ENCODE data around the gene PCDHGB2. TPM values are rescaled to one million over a fixed set of nuclear protein-coding genes. Genes with fewer than 3 reads are reported as not detected.
"Not testable (repeated sequence)": the region's sequence is repeated elsewhere in the genome, so short reads cannot be mapped to it uniquely, and the experiment has no call there.

The PCDHGB2 gene
- total and polyA plus RNA-seq, 8 donors, result 2.3 to 5.4 (median 4.6) TPM

- intact Hi-C loops (cut with DNase I), result no loop called here
- TF ChIP-seq, protein P1, sequence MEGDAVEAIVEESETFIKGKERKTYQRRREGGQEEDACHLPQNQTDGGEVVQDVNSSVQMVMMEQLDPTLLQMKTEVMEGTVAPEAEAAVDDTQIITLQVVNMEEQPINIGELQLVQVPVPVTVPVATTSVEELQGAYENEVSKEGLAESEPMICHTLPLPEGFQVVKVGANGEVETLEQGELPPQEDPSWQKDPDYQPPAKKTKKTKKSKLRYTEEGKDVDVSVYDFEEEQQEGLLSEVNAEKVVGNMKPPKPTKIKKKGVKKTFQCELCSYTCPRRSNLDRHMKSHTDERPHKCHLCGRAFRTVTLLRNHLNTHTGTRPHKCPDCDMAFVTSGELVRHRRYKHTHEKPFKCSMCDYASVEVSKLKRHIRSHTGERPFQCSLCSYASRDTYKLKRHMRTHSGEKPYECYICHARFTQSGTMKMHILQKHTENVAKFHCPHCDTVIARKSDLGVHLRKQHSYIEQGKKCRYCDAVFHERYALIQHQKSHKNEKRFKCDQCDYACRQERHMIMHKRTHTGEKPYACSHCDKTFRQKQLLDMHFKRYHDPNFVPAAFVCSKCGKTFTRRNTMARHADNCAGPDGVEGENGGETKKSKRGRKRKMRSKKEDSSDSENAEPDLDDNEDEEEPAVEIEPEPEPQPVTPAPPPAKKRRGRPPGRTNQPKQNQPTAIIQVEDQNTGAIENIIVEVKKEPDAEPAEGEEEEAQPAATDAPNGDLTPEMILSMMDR (IDR thresholded peaks at IDR 0.05), result no peak
- Histone ChIP-seq H3K36me3 (peaks cover 0 to 7% of the 10 kb centered on the region in 2 donors), H3K4me3 (no peak overlapping the region), H3K27me3 (peaks cover 25 to 94% of the 10 kb centered on the region in 2 donors), H3K9me3 (peaks cover 3 to 79% of the 10 kb centered on the region in 2 donors), H3K27ac (no peak overlapping the region), H3K4me1 (no peaks in the 10 kb centered on the region)
- DNase-seq (no peak), ATAC-seq (no peak)
These were observed 43.6 kb downstream of the PCDHGB2 start for GRCh38 chr5:141403387-141403786.

DNA sequence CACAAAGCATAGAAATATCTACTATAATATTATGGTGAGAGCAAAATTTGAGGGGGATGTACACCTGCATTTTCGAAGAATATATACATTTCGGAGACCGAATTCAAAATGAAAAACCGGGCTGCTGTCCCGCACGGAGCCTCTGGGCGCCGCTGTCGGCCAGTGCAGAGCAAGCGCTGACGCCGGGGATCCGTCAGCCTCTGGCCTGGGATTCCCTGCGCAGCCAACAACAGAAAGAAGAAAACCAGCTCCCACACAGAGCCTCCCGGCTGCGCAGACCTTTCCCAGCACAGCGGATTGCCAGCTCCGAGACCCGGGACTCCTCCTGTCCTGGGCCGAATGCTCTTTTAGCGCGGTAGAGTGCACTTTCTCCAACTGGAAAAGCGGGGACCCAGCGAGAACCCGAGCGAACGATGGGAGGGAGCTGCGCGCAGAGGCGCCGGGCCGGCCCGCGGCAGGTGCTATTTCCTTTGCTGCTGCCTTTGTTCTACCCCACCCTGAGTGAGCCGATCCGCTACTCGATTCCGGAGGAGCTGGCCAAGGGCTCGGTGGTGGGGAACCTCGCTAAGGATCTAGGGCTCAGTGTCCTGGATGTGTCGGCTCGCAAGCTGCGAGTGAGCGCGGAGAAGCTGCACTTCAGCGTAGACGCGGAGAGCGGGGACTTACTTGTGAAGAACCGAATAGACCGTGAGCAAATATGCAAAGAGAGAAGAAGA lies 48.2 kb downstream of the PCDHGB2 start, which contains the start of gene PCDHGB6:
Gene PCDHGB6, plus strand, starts transcription at position 232 of the 716 bp plus-strand sequence. Its CDS starts 182 bp downstream, at position 414.
- H3K4me1 ChIP-seq; intact Hi-C loops (cut with DNase I); H3K27ac ChIP-seq; H3K36me3 ChIP-seq: not testable (repeated sequence)
- Histone ChIP-seq H3K9me3 (peaks cover 0 to 70% of the 10 kb centered on the region in 2 donors), H3K27me3 (peaks cover 22 to 90% of the 10 kb centered on the region in 2 donors), H3K4me3 (peak within 1 kb of the TSS; percentile 12 to 33)
- ATAC-seq, result peak; percentile 96
- TF ChIP-seq, protein P1 (IDR thresholded peaks at IDR 0.05), result peak; percentile 34 to 52
- peak in 2 of 4 donors; percentile 45 to 85 for DNase-seq

GRCh38 chr5:141409598-141410306 lies 50.0 kb downstream of the PCDHGB2 start:
- ATAC-seq (no peak), DNase-seq (peak in 1 of 4 donors; percentile 63)
- intact Hi-C loops (cut with DNase I), result loop anchor here in 1 of 2 donors (10.0 kb wide), 2 partner anchors 115 to 155 kb away; no protein-coding TSS in a partner anchor
- H3K36me3 ChIP-seq, result no peaks in the 10 kb centered on the region
- peaks cover 0 to 68% of the 10 kb centered on the region in 2 donors for H3K9me3 ChIP-seq
- H3K4me3 ChIP-seq, result no peak overlapping the region
- peaks cover 0 to 5% of the 10 kb centered on the region in 2 donors for H3K4me1 ChIP-seq
- TF ChIP-seq, protein P1 (IDR thresholded peaks at IDR 0.05), result no peak
- peaks cover 23 to 90% of the 10 kb centered on the region in 2 donors for H3K27me3 ChIP-seq
- H3K27ac ChIP-seq, result no peak overlapping the region

DNA sequence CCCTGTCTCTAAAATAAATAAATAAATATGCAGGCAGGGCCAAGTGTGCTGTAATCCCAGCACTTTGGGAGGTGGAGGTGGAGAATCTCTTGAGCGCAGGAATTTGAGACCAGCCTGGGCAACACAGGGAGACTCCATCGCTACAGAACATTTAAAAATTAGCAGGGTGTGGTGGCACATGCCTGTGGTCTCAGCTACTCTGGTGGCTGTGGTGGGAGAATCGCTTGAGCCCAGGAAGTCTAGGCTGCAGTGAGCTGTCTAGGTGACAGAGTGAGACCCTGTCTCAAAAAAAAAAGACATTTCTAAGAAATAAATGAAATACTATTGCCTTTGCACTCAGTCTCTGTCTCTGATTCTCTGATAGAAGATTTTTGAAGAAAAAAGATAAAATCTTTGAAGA lies 51.8 kb downstream of the PCDHGB2 start:
- no peak overlapping the region for H3K27ac ChIP-seq
- H3K9me3 ChIP-seq, result peaks cover 0 to 62% of the 10 kb centered on the region in 2 donors
- no peaks in the 10 kb centered on the region for H3K36me3 ChIP-seq
- DNase-seq, result no peak
- H3K27me3 ChIP-seq, result peaks cover 28 to 94% of the 10 kb centered on the region in 2 donors
- no peak for ATAC-seq
- H3K4me1 ChIP-seq, result peaks cover 0 to 5% of the 10 kb centered on the region in 2 donors
- intact Hi-C loops (cut with DNase I), result loop anchor here in 1 of 2 donors (10.0 kb wide), 2 partner anchors 113 to 153 kb away; no protein-coding TSS in a partner anchor
- no peak overlapping the region for H3K4me3 ChIP-seq
- TF ChIP-seq, protein P1 (IDR thresholded peaks at IDR 0.05), result no peak

Other genes with a start within 250 kb of the PCDHGB2 start
Only the 30 nearest of the 36 such genes appear.
- gene PCDHB9, start 172.8 kb upstream of the PCDHGB2 start, total RNA-seq, result 1 to 10 TPM; 1.3 to 1.6 TPM
- 1 to 10 TPM; 3.3 to 5.1 (median 4.4) TPM for gene PCDHB9, start 172.8 kb upstream of the PCDHGB2 start, polyA plus RNA-seq (ENCODE audit: insufficient read length in 6 of 6)
- 1 to 10 TPM; 1.5 to 2.0 TPM for gene PCDHB10, start 167.6 kb upstream of the PCDHGB2 start, total RNA-seq
- 1 to 10 TPM; 5.8 to 6.9 (median 6.2) TPM for gene PCDHB10, start 167.6 kb upstream of the PCDHGB2 start, polyA plus RNA-seq (ENCODE audit: insufficient read length in 6 of 6)
- 1 to 10 TPM; 2.6 to 3.4 TPM for gene PCDHB11, start 160.4 kb upstream of the PCDHGB2 start, total RNA-seq
- 1 to 10 TPM; 2.4 to 3.8 (median 3.5) TPM for gene PCDHB11, start 160.4 kb upstream of the PCDHGB2 start, polyA plus RNA-seq (ENCODE audit: insufficient read length in 6 of 6)
- gene PCDHB12, start 151.3 kb upstream of the PCDHGB2 start, total RNA-seq, result 1 to 10 TPM; 2.3 to 2.6 TPM
- 1 to 10 TPM; 4.6 to 7.6 (median 6.2) TPM for gene PCDHB12, start 151.3 kb upstream of the PCDHGB2 start, polyA plus RNA-seq (ENCODE audit: insufficient read length in 6 of 6)
- gene PCDHB13, start 146.1 kb upstream of the PCDHGB2 start, total RNA-seq, result 1 to 10 TPM; 1.8 to 2.1 TPM
- gene PCDHB13, start 146.1 kb upstream of the PCDHGB2 start, polyA plus RNA-seq (ENCODE audit: insufficient read length in 6 of 6), result 1 to 10 TPM; 5.0 to 6.9 (median 5.9) TPM
- gene PCDHB14, start 136.7 kb upstream of the PCDHGB2 start, total RNA-seq, result 1 to 10 TPM; 2.6 to 3.0 TPM
- gene PCDHB14, start 136.7 kb upstream of the PCDHGB2 start, polyA plus RNA-seq (ENCODE audit: insufficient read length in 6 of 6), result 10 to 100 TPM in 3 of 6 donors, 1 to 10 TPM in 3; 8.4 to 11.1 (median 10.1) TPM
- gene PCDHB15, start 114.6 kb upstream of the PCDHGB2 start, total RNA-seq, result 1 to 10 TPM; 2.8 to 5.0 TPM
- gene PCDHB15, start 114.6 kb upstream of the PCDHGB2 start, polyA plus RNA-seq (ENCODE audit: insufficient read length in 6 of 6), result 10 to 100 TPM in 3 of 6 donors, 1 to 10 TPM in 3; 8.7 to 14.4 (median 11.1) TPM
- under 1 TPM in 1 of 2 donors, not detected in 1; 0.76 TPM for gene SLC25A2, start 55.9 kb upstream of the PCDHGB2 start, total RNA-seq
- gene SLC25A2, start 55.9 kb upstream of the PCDHGB2 start, polyA plus RNA-seq (ENCODE audit: insufficient read length in 6 of 6), result under 1 TPM in 4 of 6 donors, not detected in 2; 0.14 to 0.34 (median 0.21) TPM
- 10 to 100 TPM; 53.2 to 53.5 TPM for gene TAF7, start 39.2 kb upstream of the PCDHGB2 start, total RNA-seq
- gene TAF7, start 39.2 kb upstream of the PCDHGB2 start, polyA plus RNA-seq (ENCODE audit: insufficient read length in 6 of 6), result 100 to 1,000 TPM; 123 to 142 (median 134) TPM
- gene PCDHGA1, start 29.5 kb upstream of the PCDHGB2 start, total RNA-seq, result under 1 TPM; 0.38 to 0.42 TPM
- 1 to 10 TPM in 1 of 6 donors, under 1 TPM in 5; 0.39 to 1.1 (median 0.81) TPM for gene PCDHGA1, start 29.5 kb upstream of the PCDHGB2 start, polyA plus RNA-seq (ENCODE audit: insufficient read length in 6 of 6)
- 1 to 10 TPM; 2.0 to 3.6 TPM for gene PCDHGA2, start 21.2 kb upstream of the PCDHGB2 start, total RNA-seq
- gene PCDHGA2, start 21.2 kb upstream of the PCDHGB2 start, polyA plus RNA-seq (ENCODE audit: insufficient read length in 6 of 6), result 1 to 10 TPM; 4.6 to 7.1 (median 5.7) TPM
- gene PCDHGA3, start 16.2 kb upstream of the PCDHGB2 start, total RNA-seq, result 1 to 10 TPM; 1.4 to 1.8 TPM
- 1 to 10 TPM; 1.6 to 4.4 (median 3.4) TPM for gene PCDHGA3, start 16.2 kb upstream of the PCDHGB2 start, polyA plus RNA-seq (ENCODE audit: insufficient read length in 6 of 6)
- 1 to 10 TPM; 1.7 to 2.1 TPM for gene PCDHGB1, start 9.9 kb upstream of the PCDHGB2 start, total RNA-seq
- 1 to 10 TPM; 1.4 to 2.3 (median 1.7) TPM for gene PCDHGB1, start 9.9 kb upstream of the PCDHGB2 start, polyA plus RNA-seq (ENCODE audit: insufficient read length in 6 of 6)
- 1 to 10 TPM; 2.2 to 2.6 TPM for gene PCDHGA4, start 5.0 kb upstream of the PCDHGB2 start, total RNA-seq
- 1 to 10 TPM; 2.1 to 3.4 (median 2.9) TPM for gene PCDHGA4, start 5.0 kb upstream of the PCDHGB2 start, polyA plus RNA-seq (ENCODE audit: insufficient read length in 6 of 6)
- gene PCDHGA5, start 4.2 kb downstream of the PCDHGB2 start, total RNA-seq, result 1 to 10 TPM; 1.3 to 2.0 TPM
- gene PCDHGA5, start 4.2 kb downstream of the PCDHGB2 start, polyA plus RNA-seq (ENCODE audit: insufficient read length in 6 of 6), result 1 to 10 TPM; 3.2 to 5.0 (median 4.1) TPM
- 1 to 10 TPM; 1.5 to 2.4 TPM for gene PCDHGB3, start 10.2 kb downstream of the PCDHGB2 start, total RNA-seq
- gene PCDHGB3, start 10.2 kb downstream of the PCDHGB2 start, polyA plus RNA-seq (ENCODE audit: insufficient read length in 6 of 6), result 1 to 10 TPM; 2.6 to 3.4 (median 2.7) TPM
- 1 to 10 TPM; 2.9 TPM for gene PCDHGA6, start 13.9 kb downstream of the PCDHGB2 start, total RNA-seq
- gene PCDHGA6, start 13.9 kb downstream of the PCDHGB2 start, polyA plus RNA-seq (ENCODE audit: insufficient read length in 6 of 6), result 1 to 10 TPM; 4.8 to 6.5 (median 5.8) TPM
- gene PCDHGA7, start 22.7 kb downstream of the PCDHGB2 start, total RNA-seq, result 1 to 10 TPM; 1.7 TPM
- gene PCDHGA7, start 22.7 kb downstream of the PCDHGB2 start, polyA plus RNA-seq (ENCODE audit: insufficient read length in 6 of 6), result 1 to 10 TPM; 1.8 to 2.2 (median 2.0) TPM
- 1 to 10 TPM; 3.2 to 3.4 TPM for gene PCDHGB4, start 27.7 kb downstream of the PCDHGB2 start, total RNA-seq
- gene PCDHGB4, start 27.7 kb downstream of the PCDHGB2 start, polyA plus RNA-seq (ENCODE audit: insufficient read length in 6 of 6), result 1 to 10 TPM; 3.7 to 5.9 (median 4.3) TPM
- gene PCDHGA8, start 32.6 kb downstream of the PCDHGB2 start, total RNA-seq, result 1 to 10 TPM in 1 of 2 donors, under 1 TPM in 1; 0.76 to 1.1 TPM
- gene PCDHGA8, start 32.6 kb downstream of the PCDHGB2 start, polyA plus RNA-seq (ENCODE audit: insufficient read length in 6 of 6), result under 1 TPM; 0.38 to 0.99 (median 0.77) TPM
- gene PCDHGB5, start 38.0 kb downstream of the PCDHGB2 start, total RNA-seq, result 1 to 10 TPM; 8.8 to 9.1 TPM
- 10 to 100 TPM in 1 of 6 donors, 1 to 10 TPM in 5; 7.6 to 10.1 (median 8.4) TPM for gene PCDHGB5, start 38.0 kb downstream of the PCDHGB2 start, polyA plus RNA-seq (ENCODE audit: insufficient read length in 6 of 6)
- gene PCDHGA9, start 42.8 kb downstream of the PCDHGB2 start, total RNA-seq, result 1 to 10 TPM; 4.0 to 4.6 TPM
- 1 to 10 TPM; 5.1 to 7.2 (median 6.4) TPM for gene PCDHGA9, start 42.8 kb downstream of the PCDHGB2 start, polyA plus RNA-seq (ENCODE audit: insufficient read length in 6 of 6)
- gene PCDHGB6, start 48.0 kb downstream of the PCDHGB2 start, total RNA-seq, result 1 to 10 TPM; 4.3 to 5.9 TPM
- gene PCDHGB6, start 48.0 kb downstream of the PCDHGB2 start, polyA plus RNA-seq (ENCODE audit: insufficient read length in 6 of 6), result 1 to 10 TPM; 7.6 to 9.4 (median 8.4) TPM
- 1 to 10 TPM; 3.9 to 5.2 TPM for gene PCDHGA10, start 53.0 kb downstream of the PCDHGB2 start, total RNA-seq
- 1 to 10 TPM; 3.9 to 5.5 (median 4.7) TPM for gene PCDHGA10, start 53.0 kb downstream of the PCDHGB2 start, polyA plus RNA-seq (ENCODE audit: insufficient read length in 6 of 6)
- gene PCDHGB7, start 57.7 kb downstream of the PCDHGB2 start, total RNA-seq, result 10 to 100 TPM; 10.8 to 12.9 TPM
- 10 to 100 TPM; 13.4 to 18.1 (median 16.2) TPM for gene PCDHGB7, start 57.7 kb downstream of the PCDHGB2 start, polyA plus RNA-seq (ENCODE audit: insufficient read length in 6 of 6)
- gene PCDHGA11, start 61.1 kb downstream of the PCDHGB2 start, total RNA-seq, result 1 to 10 TPM; 2.5 to 3.4 TPM
- 1 to 10 TPM; 2.8 to 4.1 (median 3.4) TPM for gene PCDHGA11, start 61.1 kb downstream of the PCDHGB2 start, polyA plus RNA-seq (ENCODE audit: insufficient read length in 6 of 6)
- 1 to 10 TPM; 5.7 to 6.0 TPM for gene PCDHGA12, start 70.5 kb downstream of the PCDHGB2 start, total RNA-seq
- 1 to 10 TPM; 2.0 to 4.5 (median 3.0) TPM for gene PCDHGA12, start 70.5 kb downstream of the PCDHGB2 start, polyA plus RNA-seq (ENCODE audit: insufficient read length in 6 of 6)
- gene PCDHGC3, start 116.0 kb downstream of the PCDHGB2 start, total RNA-seq, result 100 to 1,000 TPM in 1 of 2 donors, 10 to 100 TPM in 1; 65.4 to 101 TPM
- 100 to 1,000 TPM; 110 to 152 (median 129) TPM for gene PCDHGC3, start 116.0 kb downstream of the PCDHGB2 start, polyA plus RNA-seq (ENCODE audit: insufficient read length in 6 of 6)
- gene PCDHGC4, start 125.0 kb downstream of the PCDHGB2 start, total RNA-seq, result 1 to 10 TPM in 1 of 2 donors, under 1 TPM in 1; 0.79 to 2.5 TPM
- 1 to 10 TPM; 1.8 to 3.3 (median 2.3) TPM for gene PCDHGC4, start 125.0 kb downstream of the PCDHGB2 start, polyA plus RNA-seq (ENCODE audit: insufficient read length in 6 of 6)
- 1 to 10 TPM; 1.4 to 1.9 TPM for gene PCDHGC5, start 129.1 kb downstream of the PCDHGB2 start, total RNA-seq
- gene PCDHGC5, start 129.1 kb downstream of the PCDHGB2 start, polyA plus RNA-seq (ENCODE audit: insufficient read length in 6 of 6), result 1 to 10 TPM; 1.1 to 1.4 (median 1.3) TPM

Data from left lung (tissue), 10 donors.